Epithelial cell of esophagus (primary cell): ENCODE results near the gene C9orf85.

Source experiments
- DNase-seq: peaks from one replicate; pipeline ENCODE4 v3.0.0; 2010; ENCODE audit warnings: low read depth
- H3K4me3 ChIP-seq: 2 replicates; pipeline ENCODE4 v1.5.1; 2011; ENCODE audit warnings: mild to moderate bottlenecking, low read length, control low read depth
- CTCF ChIP-seq: IDR thresholded peaks from 2 replicates; pipeline ENCODE4 v1.5.1; 2011; ENCODE audit warnings: low read depth, mild to moderate bottlenecking, low read length, control low read depth, inconsistent platforms; ENCODE audit not compliant: insufficient read depth; ENCODE audit errors: missing control alignments

C9orf85 gene

DNA sequence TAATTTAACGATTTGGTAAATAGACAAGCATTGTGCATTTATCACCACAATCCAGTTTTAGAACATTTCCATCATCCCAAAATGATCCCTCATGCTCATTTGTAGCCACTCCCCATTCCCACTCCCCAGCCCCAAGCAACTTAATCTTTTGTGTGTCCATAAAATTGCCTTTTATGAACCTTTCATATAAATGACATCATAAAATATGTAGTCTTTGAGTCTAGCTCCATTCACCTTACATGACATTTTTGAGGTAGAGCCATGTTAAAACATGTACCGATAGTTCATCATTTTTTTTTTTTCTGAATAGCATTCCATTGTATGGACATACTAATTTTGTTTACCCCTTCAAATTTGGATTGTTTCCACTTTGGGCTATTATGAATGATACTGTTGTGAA, 70.5 kb downstream of the C9orf85 start:
- no peak for TF ChIP-seq CTCF
- no peak for DNase-seq
- H3K4me3 ChIP-seq, result no peak overlapping the region

GRCh38 chr9:71984403-71984802, 73.0 kb downstream of the C9orf85 start:
- H3K4me3 ChIP-seq, result no peak overlapping the region
- DNase-seq, result peak; percentile 67
- TF ChIP-seq CTCF, result no peak

GRCh38 chr9:71984831-71985281, 73.4 kb downstream of the C9orf85 start:
- no peak for DNase-seq
- TF ChIP-seq CTCF, result no peak
- H3K4me3 ChIP-seq, result no peak overlapping the region

DNA sequence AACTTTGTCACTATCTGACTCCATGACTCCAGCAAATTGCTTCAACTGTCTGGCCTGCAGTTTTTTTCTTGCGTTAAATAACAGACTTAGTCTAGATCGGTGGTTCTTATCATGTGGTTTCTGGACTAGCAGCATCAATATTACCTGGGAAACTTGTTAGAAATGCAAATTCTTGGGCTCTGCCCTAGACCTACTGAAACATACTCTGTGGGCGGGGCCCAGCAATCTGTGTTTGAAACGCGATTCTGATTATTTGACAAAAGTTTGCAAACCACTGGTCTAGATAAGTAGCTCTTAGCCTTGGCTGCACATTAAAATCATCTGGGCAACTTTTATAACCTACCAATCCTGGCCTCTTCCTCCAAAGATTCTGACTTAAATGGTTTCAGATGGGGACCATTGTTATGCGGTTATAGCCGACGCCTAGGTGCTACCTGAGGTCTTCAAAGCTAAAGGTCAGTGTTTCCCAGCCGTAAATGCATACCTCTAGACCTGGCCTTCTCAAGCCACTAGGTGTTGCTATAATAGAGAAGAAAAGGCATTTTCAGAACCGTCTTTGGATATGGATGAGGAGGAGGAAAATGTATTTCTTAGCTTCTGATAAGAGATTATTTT, 74.0 kb downstream of the C9orf85 start:
- H3K4me3 ChIP-seq, result no peak overlapping the region
- peak; percentile 9 for DNase-seq
- TF ChIP-seq CTCF, result peak; percentile 33

- no peak overlapping the region for H3K4me3 ChIP-seq
- no peak for TF ChIP-seq CTCF
- DNase-seq, result no peak
These were observed 75.5 kb downstream of the C9orf85 start for GRCh38 chr9:71986900-71987299.

DNA sequence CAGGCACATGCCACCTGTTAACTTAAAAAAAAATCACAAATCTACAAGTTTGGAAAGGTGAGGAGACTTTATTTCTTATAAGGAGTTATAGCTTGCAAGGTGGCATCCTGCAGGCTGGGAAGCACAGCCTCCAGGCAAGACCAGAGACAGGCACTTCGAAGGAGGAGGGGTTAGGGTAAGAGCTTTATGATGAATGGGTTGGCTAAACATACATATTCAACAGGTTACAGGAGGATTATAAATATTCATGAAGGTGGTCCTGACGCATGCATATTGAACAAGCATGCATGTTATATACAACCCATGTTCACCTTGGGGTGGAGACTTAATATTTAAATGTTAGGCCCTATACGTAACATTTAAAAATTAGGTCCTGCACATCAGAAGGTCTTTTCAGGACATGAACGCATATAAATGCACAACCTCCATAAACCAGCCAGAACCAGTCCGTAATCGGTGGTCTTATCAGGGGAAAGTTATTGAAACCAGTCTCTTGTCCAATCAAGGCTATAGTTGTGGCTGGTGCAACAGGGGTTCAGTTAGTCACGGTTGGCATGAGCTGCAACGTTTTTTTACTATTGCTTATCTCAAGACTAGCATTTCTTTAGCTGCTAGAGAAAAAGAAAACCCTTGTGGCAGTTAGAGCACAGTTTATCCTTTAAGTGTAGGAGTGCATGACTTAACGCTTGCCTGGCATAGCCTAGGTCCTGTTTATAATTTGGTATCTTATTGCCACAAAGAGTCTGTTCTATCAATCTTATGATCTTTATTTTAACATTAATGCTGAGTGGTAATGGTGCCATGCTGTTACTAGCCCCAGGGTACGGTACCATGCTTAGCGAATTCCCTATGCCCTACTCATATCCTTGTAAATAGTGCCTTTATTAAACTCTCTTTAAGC, 76.3 kb downstream of the C9orf85 start:
- DNase-seq, result no peak
- H3K4me3 ChIP-seq, result no peak overlapping the region
- TF ChIP-seq CTCF, result no peak
